Measurements from ENCODE around the gene ALX3.

The ALX3 gene

GRCh38 chr1:110051262-110051648 lies 19.2 kb downstream of the ALX3 start:
- Histone ChIP-seq H3K23ac (ENCODE audit: low read depth, low read length, poor library complexity) (no peak overlapping the region), H3K36me3 (replicated peaks in 1 of 2; ENCODE audit: control insufficient read depth in 2 of 2, insufficient read depth in 2 of 2, low read length in 2 of 2) (peaks cover 78 to 98% of the 10 kb centered on the region in 2 donors)

DNA sequence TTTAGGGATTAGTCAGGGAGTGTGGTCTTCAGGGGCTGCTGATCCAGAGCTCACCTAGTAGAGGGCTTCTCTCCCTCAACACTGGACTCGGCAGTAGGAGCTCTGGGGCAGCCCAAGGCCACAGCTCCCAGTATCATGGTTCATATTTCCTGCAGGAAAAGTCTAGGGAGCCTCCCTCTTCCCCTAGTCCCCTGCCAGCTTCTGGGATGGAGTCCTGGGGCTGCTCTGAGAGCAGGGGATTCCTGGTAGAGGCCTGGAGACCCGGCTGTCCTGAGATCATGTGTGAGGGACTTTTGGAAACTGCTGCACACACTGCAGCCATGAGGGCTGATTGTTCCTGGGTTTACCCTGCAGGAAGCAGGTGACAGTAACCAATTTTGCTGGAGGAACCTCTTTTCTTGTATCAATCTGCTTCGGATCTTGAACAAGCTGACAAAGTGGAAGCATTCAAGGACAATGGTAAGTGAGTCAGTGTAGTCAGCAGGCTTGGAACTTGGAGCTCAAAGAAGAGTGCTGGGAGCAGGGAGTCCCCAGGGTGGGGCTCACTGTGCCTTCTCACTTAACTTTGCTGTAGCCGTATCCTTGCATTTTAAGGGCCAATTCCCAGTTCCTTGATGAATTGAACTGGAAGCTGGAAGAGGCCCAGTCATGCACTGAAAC lies 19.7 kb downstream of the ALX3 start:
- Histone ChIP-seq H2AK5ac (ENCODE audit: low read depth, low read length) (no peak overlapping the region), H2BK120ac (ENCODE audit: low read depth, low read length) (no peak overlapping the region), H2BK5ac (ENCODE audit: low read length) (no peak overlapping the region), H4K91ac (ENCODE audit: low read depth, low read length, poor library complexity) (no peak overlapping the region), H2AFZ (ENCODE audit: low read length) (no peak overlapping the region), H2BK15ac (ENCODE audit: low read length) (no peak overlapping the region), H3K27ac (replicated peaks; ENCODE audit: low read length) (no peak overlapping the region), H3K36me3 (replicated peaks in 1 of 2; ENCODE audit: control insufficient read depth in 2 of 2, insufficient read depth in 2 of 2, low read length in 2 of 2) (peaks cover 75 to 98% of the 10 kb centered on the region in 2 donors), H3K4me1 (ENCODE audit: control insufficient read depth in 2 of 2, insufficient read depth in 1 of 2, low read depth in 1 of 2, low read length in 2 of 2) (no peaks in the 10 kb centered on the region), H4K8ac (ENCODE audit: low read depth, low read length) (no peak overlapping the region), H3K79me1 (ENCODE audit: low read depth, low read length) (no peaks in the 10 kb centered on the region), H3K4me2 (ENCODE audit: insufficient read depth, low read length, poor library complexity, severe bottlenecking) (no peak overlapping the region), H2BK12ac (ENCODE audit: low read length) (no peak overlapping the region), H3K9ac (ENCODE audit: low read depth, low read length, poor library complexity) (no peak overlapping the region), H3K18ac (ENCODE audit: low read length) (no peak overlapping the region), H3K14ac (ENCODE audit: low read length) (no peak overlapping the region), H3K23ac (ENCODE audit: low read depth, low read length, poor library complexity) (no peak overlapping the region), H3K4me3 (ENCODE audit: low read length in 2 of 2) (no peak overlapping the region), H3K9me3 (replicated peaks in 1 of 2; ENCODE audit: control insufficient read depth in 2 of 2, insufficient read depth in 1 of 2, low read depth in 1 of 2, low read length in 2 of 2) (no peaks in the 10 kb centered on the region), H3K27me3 (ENCODE audit: control insufficient read depth in 3 of 3, insufficient read depth in 3 of 3, low read depth in 1 of 3, low read length in 3 of 3) (no peaks in the 10 kb centered on the region), H3K4ac (ENCODE audit: low read length) (no peak overlapping the region)
- WGBS, 2 donors (ENCODE audit: extremely low coverage in 2 of 2, insufficient read length in 2 of 2, insufficient replicate concordance in 1 of 2) = no CpG with 5 or more reads among the region's 4 CpGs
- no peak for DNase-seq (ENCODE audit: low spot score)

More at GRCh38 chr1:110051262-110051648, 19.2 kb downstream of the ALX3 start:
- H3K4me3 ChIP-seq (ENCODE audit: low read length in 2 of 2) = no peak overlapping the region
- H3K18ac ChIP-seq (ENCODE audit: low read length) = no peak overlapping the region
- DNase-seq (ENCODE audit: low spot score) = no peak
- no peaks in the 10 kb centered on the region for H3K27me3 ChIP-seq (ENCODE audit: control insufficient read depth in 3 of 3, insufficient read depth in 3 of 3, low read depth in 1 of 3, low read length in 3 of 3)
- H3K4me2 ChIP-seq (ENCODE audit: insufficient read depth, low read length, poor library complexity, severe bottlenecking) = no peak overlapping the region
- no peaks in the 10 kb centered on the region for H3K4me1 ChIP-seq (ENCODE audit: control insufficient read depth in 2 of 2, insufficient read depth in 1 of 2, low read depth in 1 of 2, low read length in 2 of 2)
- no peak overlapping the region for H3K27ac ChIP-seq (replicated peaks; ENCODE audit: low read length)
- no peak overlapping the region for H2AFZ ChIP-seq (ENCODE audit: low read length)
- H2BK120ac ChIP-seq (ENCODE audit: low read depth, low read length) = no peak overlapping the region
- H3K9me3 ChIP-seq (replicated peaks in 1 of 2; ENCODE audit: control insufficient read depth in 2 of 2, insufficient read depth in 1 of 2, low read depth in 1 of 2, low read length in 2 of 2) = no peaks in the 10 kb centered on the region
- no peak overlapping the region for H3K14ac ChIP-seq (ENCODE audit: low read length)
- H4K91ac ChIP-seq (ENCODE audit: low read depth, low read length, poor library complexity) = no peak overlapping the region
- WGBS, 2 donors (ENCODE audit: extremely low coverage in 2 of 2, insufficient read length in 2 of 2, insufficient replicate concordance in 1 of 2) = no CpG with 5 or more reads among the region's 2 CpGs
- H4K8ac ChIP-seq (ENCODE audit: low read depth, low read length) = no peak overlapping the region
- no peak overlapping the region for H3K4ac ChIP-seq (ENCODE audit: low read length)
- no peak overlapping the region for H2BK5ac ChIP-seq (ENCODE audit: low read length)
- no peak overlapping the region for H2BK12ac ChIP-seq (ENCODE audit: low read length)
- no peak overlapping the region for H2BK15ac ChIP-seq (ENCODE audit: low read length)
- H3K79me1 ChIP-seq (ENCODE audit: low read depth, low read length) = no peaks in the 10 kb centered on the region
- H3K9ac ChIP-seq (ENCODE audit: low read depth, low read length, poor library complexity) = no peak overlapping the region
- no peak overlapping the region for H2AK5ac ChIP-seq (ENCODE audit: low read depth, low read length)

DNA sequence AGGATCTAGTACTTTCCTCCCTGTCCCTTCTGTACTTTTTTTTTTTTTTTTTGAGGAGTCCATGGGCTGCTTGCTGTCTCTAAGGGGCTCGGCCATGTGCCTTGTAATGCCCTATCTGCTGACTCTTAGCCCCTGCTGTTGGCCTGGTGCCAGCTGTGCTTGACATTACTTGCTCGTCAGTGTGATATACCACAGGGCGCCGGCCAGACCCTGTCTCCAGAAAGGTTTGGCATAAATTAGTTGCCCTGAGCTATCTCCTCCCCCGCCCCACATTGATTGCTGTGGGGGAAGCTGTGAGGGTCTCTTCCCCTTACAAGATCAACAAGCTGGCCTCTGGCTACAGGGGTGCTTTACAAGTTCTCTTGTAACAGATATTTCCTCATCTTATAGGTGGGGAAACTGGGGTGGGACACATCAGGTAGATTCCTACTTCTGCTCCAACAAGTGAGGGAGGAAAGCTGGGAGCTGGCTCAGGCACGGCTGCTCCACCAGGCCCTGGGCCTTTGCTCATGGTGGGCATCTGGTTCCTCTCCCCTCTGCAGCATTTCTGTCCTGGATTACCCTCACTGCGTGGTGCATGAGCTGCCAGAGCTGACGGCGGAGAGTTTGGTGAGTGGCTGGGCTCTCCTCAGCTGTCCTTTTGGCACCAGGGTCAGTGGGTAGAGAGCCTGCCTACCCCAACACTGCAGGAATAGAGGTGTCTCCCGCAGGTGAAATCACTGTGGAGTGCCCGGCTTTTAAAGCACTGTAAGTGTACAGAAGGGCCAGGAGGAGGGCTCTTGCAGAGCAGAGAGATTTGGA lies 20.5 kb downstream of the ALX3 start:
- Histone ChIP-seq H3K18ac (ENCODE audit: low read length) (no peak overlapping the region), H3K4me3 (ENCODE audit: low read length in 2 of 2) (no peak overlapping the region), H2AK5ac (ENCODE audit: low read depth, low read length) (no peak overlapping the region), H4K91ac (ENCODE audit: low read depth, low read length, poor library complexity) (no peak overlapping the region), H2BK5ac (ENCODE audit: low read length) (no peak overlapping the region), H3K27me3 (ENCODE audit: control insufficient read depth in 3 of 3, insufficient read depth in 3 of 3, low read depth in 1 of 3, low read length in 3 of 3) (no peaks in the 10 kb centered on the region), H2BK15ac (ENCODE audit: low read length) (no peak overlapping the region), H3K4me1 (ENCODE audit: control insufficient read depth in 2 of 2, insufficient read depth in 1 of 2, low read depth in 1 of 2, low read length in 2 of 2) (no peaks in the 10 kb centered on the region), H3K27ac (replicated peaks; ENCODE audit: low read length) (no peak overlapping the region), H2BK12ac (ENCODE audit: low read length) (no peak overlapping the region), H3K9me3 (replicated peaks in 1 of 2; ENCODE audit: control insufficient read depth in 2 of 2, insufficient read depth in 1 of 2, low read depth in 1 of 2, low read length in 2 of 2) (no peaks in the 10 kb centered on the region), H3K23ac (ENCODE audit: low read depth, low read length, poor library complexity) (no peak overlapping the region), H3K79me1 (ENCODE audit: low read depth, low read length) (no peaks in the 10 kb centered on the region), H3K9ac (ENCODE audit: low read depth, low read length, poor library complexity) (no peak overlapping the region), H2AFZ (ENCODE audit: low read length) (no peak overlapping the region), H3K36me3 (replicated peaks in 1 of 2; ENCODE audit: control insufficient read depth in 2 of 2, insufficient read depth in 2 of 2, low read length in 2 of 2) (peaks cover 73 to 98% of the 10 kb centered on the region in 2 donors), H2BK120ac (ENCODE audit: low read depth, low read length) (no peak overlapping the region), H3K4me2 (ENCODE audit: insufficient read depth, low read length, poor library complexity, severe bottlenecking) (no peak overlapping the region), H3K4ac (ENCODE audit: low read length) (no peak overlapping the region), H4K8ac (ENCODE audit: low read depth, low read length) (no peak overlapping the region), H3K14ac (ENCODE audit: low read length) (no peak overlapping the region)
- DNase-seq (ENCODE audit: low spot score) = no peak
- no CpG with 5 or more reads among the region's 11 CpGs for WGBS, 2 donors (ENCODE audit: extremely low coverage in 2 of 2, insufficient read length in 2 of 2, insufficient replicate concordance in 1 of 2)

DNA sequence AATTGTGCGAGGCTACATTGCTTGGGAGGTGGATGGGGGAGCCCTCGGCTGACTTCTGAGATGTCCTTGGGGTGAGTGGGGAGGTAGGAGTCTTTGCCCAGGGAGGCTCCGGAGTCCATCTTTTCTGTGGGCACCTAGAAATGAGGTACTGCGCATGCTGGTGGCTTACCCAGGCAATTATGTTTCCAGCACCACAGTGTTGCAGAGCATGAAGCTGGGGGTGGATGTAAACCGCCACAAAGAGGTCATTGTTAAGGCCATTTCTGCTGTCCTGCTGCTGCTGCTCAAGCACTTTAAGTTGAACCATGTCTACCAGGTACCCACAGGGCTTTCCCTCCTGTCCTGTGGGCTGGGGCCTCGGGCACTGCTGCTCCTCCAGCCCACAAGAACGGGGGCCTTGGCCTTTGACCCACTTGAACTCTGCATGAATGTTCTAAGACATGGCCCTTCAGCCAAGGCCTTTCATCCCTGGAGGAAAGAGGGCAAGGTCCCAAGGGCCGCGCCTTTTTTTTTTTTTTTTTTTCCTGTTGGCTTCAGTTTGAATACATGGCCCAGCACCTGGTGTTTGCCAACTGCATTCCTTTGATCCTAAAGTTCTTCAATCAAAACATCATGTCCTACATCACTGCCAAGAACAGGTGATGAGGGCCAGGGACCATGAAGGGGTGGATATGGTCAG lies 21.4 kb downstream of the ALX3 start:
- Histone ChIP-seq H3K23ac (ENCODE audit: low read depth, low read length, poor library complexity) (no peak overlapping the region), H3K36me3 (replicated peaks in 1 of 2; ENCODE audit: control insufficient read depth in 2 of 2, insufficient read depth in 2 of 2, low read length in 2 of 2) (peaks cover 71 to 98% of the 10 kb centered on the region in 2 donors)
- no CpG with 5 or more reads among the region's 9 CpGs for WGBS, 2 donors (ENCODE audit: extremely low coverage in 2 of 2, insufficient read length in 2 of 2, insufficient replicate concordance in 1 of 2)

More for the DNA sequence above, 21.4 kb downstream of the ALX3 start:
- Histone ChIP-seq H2BK15ac (ENCODE audit: low read length) (no peak overlapping the region), H2AK5ac (ENCODE audit: low read depth, low read length) (no peak overlapping the region), H3K4me3 (ENCODE audit: low read length in 2 of 2) (no peak overlapping the region), H2AFZ (ENCODE audit: low read length) (no peak overlapping the region), H3K79me1 (ENCODE audit: low read depth, low read length) (no peaks in the 10 kb centered on the region), H3K4me2 (ENCODE audit: insufficient read depth, low read length, poor library complexity, severe bottlenecking) (no peak overlapping the region), H3K9ac (ENCODE audit: low read depth, low read length, poor library complexity) (no peak overlapping the region), H3K4me1 (ENCODE audit: control insufficient read depth in 2 of 2, insufficient read depth in 1 of 2, low read depth in 1 of 2, low read length in 2 of 2) (no peaks in the 10 kb centered on the region), H2BK12ac (ENCODE audit: low read length) (no peak overlapping the region), H2BK5ac (ENCODE audit: low read length) (no peak overlapping the region), H3K27ac (replicated peaks; ENCODE audit: low read length) (no peak overlapping the region), H3K14ac (ENCODE audit: low read length) (no peak overlapping the region), H3K9me3 (replicated peaks in 1 of 2; ENCODE audit: control insufficient read depth in 2 of 2, insufficient read depth in 1 of 2, low read depth in 1 of 2, low read length in 2 of 2) (no peaks in the 10 kb centered on the region), H2BK120ac (ENCODE audit: low read depth, low read length) (no peak overlapping the region), H4K8ac (ENCODE audit: low read depth, low read length) (no peak overlapping the region), H3K27me3 (ENCODE audit: control insufficient read depth in 3 of 3, insufficient read depth in 3 of 3, low read depth in 1 of 3, low read length in 3 of 3) (no peaks in the 10 kb centered on the region), H3K18ac (ENCODE audit: low read length) (no peak overlapping the region), H3K4ac (ENCODE audit: low read length) (no peak overlapping the region), H4K91ac (ENCODE audit: low read depth, low read length, poor library complexity) (no peak overlapping the region)
- DNase-seq (ENCODE audit: low spot score) = no peak
